Tibial nerve (tissue), 4 donors: ENCODE data around the gene UNKL. TPM values are rescaled to one million over a fixed set of nuclear protein-coding genes. Genes with fewer than 3 reads are reported as not detected.

Experiments
- DNase-seq, 2 donors: peaks; one replicate each; pipeline ENCODE4 v3.0.0-alpha.2; 2019; ENCODE audit warnings: low spot score in 2 of 2
- H3K27ac ChIP-seq, 4 donors: fragments of 200-600 bp; sonication (generic) in 3 of 4; one replicate each; pipeline ENCODE4 v1.5.1; 2017 to 2019; ENCODE audit warnings: mild to moderate bottlenecking in 1 of 4
- H3K27me3 ChIP-seq, 2 donors: fragments of 200-600 bp; sonication (generic) in 1 of 2; one replicate each; pipeline versions ENCODE4 v1.5.1 to v1.6.0; 2017 to 2019
- H3K36me3 ChIP-seq, 3 donors: fragments of 200-600 bp; sonication (generic); one replicate each; pipeline ENCODE4 v1.5.1; 2018 to 2019
- H3K4me1 ChIP-seq, 4 donors: fragments of 200-600 bp; sonication (generic) in 3 of 4; one replicate each; pipeline ENCODE4 v1.5.1; 2017 to 2019
- H3K4me3 ChIP-seq, 4 donors: fragments of 200-600 bp; sonication (generic) in 3 of 4; one replicate each; pipeline ENCODE4 v1.5.1; 2017 to 2019; ENCODE audit warnings: mild to moderate bottlenecking in 1 of 4, moderate library complexity in 1 of 4
- H3K9me3 ChIP-seq, 4 donors: fragments of 200-600 bp; sonication (generic) in 3 of 4; one replicate each; pipeline ENCODE4 v1.5.1; 2017 to 2019
- EP300 ChIP-seq, 2 donors: sonication (generic); formaldehyde crosslinking; IDR thresholded peaks; one replicate each; pipeline ENCODE4 v1.6.1; 2017; ENCODE audit warnings: antibody characterized with exemption in 2 of 2, mild to moderate bottlenecking in 1 of 2
- POLR2A ChIP-seq, 2 donors: fragments of 450-650 bp; IDR thresholded peaks; one replicate each; pipeline ENCODE4 v1.6.1; 2017; ENCODE audit warnings: antibody characterized with exemption in 2 of 2, mild to moderate bottlenecking in 2 of 2, moderate library complexity in 2 of 2
- WGBS, 2 donors: methylation state at CpG; one replicate each; pipeline ENCODE4 v1.1.5; 2018; 5-methylcytosine and 5-hydroxymethylcytosine counted together
- total RNA-seq, 4 donors: library from RNA; depleted of rRNA; stranded (reverse); fragments of >200 nt; gene quantifications; one replicate each; pipeline ENCODE4 v1.1.0, GENCODE V29; 2016
- TF ChIP-seq, protein P1 (sequence below), 5 experiments: fragments of 200-600 bp in 3 of 5; fragments of 450-650 bp in 2 of 5; sonication (generic) in 3 of 5; IDR thresholded peaks; one replicate each; pipeline ENCODE4 v1.5.1; 2016 to 2019; ENCODE audit warnings: antibody characterized with exemption in 5 of 5, mild to moderate bottlenecking in 3 of 5, moderate library complexity in 2 of 5

Gene UNKL
- total RNA-seq, 4 donors from 2014 or later = 34.3 to 70.5 (median 45.0) TPM

DNA sequence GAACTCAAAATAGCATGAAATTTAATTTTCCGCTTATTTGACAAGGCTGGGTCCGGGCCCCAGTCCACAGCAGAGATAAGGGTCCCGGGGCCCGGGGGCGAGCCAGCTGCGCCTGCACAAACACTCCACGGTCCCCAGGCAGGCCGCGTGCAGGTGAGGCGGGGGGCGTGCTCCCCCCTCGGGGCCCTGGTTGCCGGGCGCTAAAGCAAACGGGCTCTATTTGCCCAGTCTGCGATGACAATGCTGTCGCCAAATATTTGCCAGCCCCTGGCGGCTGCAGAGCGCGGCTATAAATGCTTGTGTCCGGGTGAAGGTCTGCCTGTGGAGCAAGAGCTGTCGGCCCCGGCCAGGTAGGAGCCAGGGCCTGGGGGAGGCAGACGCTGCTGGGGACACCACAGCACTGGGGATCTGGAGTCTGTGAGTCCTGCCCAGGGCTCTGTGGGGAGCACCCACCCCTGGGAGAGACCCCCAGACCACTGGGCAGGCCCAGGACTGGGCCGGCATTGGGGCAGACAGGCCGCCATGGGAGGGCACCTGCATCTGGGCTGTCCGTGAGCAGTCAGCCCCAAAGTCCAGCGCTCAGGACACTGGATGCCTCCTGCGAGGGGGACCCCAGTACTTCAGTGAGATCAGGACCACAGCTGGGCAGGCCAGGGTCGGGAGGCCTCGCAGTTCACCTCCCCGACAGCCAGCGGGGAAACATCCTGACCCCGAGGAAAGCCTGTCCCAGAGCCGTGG is 16.4 kb upstream of the UNKL start, which contains the start of gene PERCC1:
Gene PERCC1, plus strand, starts transcription at position 320 of the 738 bp plus-strand sequence. CDS start 1,516 bp downstream, outside the sequence.
- Histone ChIP-seq H3K36me3 (peaks cover 0 to 28% (median 0%) of the 10 kb centered on the region in 3 donors), H3K27me3 (peaks cover 0 to 23% of the 10 kb centered on the region in 2 donors), H3K4me1 (peaks cover 0 to 6% (median 5%) of the 10 kb centered on the region in 4 donors), H3K27ac (no peak within 1 kb of the TSS), H3K9me3 (no peaks in the 10 kb centered on the region), H3K4me3 (no peak within 1 kb of the TSS)
- DNase-seq = no peak
- WGBS, 2 donors = 45 to 49% methylated on average over 16 to 31 of the region's 35 CpGs
- TF ChIP-seq EP300 (IDR thresholded peaks at IDR 0.05) = no peak
- TF ChIP-seq, protein P1, sequence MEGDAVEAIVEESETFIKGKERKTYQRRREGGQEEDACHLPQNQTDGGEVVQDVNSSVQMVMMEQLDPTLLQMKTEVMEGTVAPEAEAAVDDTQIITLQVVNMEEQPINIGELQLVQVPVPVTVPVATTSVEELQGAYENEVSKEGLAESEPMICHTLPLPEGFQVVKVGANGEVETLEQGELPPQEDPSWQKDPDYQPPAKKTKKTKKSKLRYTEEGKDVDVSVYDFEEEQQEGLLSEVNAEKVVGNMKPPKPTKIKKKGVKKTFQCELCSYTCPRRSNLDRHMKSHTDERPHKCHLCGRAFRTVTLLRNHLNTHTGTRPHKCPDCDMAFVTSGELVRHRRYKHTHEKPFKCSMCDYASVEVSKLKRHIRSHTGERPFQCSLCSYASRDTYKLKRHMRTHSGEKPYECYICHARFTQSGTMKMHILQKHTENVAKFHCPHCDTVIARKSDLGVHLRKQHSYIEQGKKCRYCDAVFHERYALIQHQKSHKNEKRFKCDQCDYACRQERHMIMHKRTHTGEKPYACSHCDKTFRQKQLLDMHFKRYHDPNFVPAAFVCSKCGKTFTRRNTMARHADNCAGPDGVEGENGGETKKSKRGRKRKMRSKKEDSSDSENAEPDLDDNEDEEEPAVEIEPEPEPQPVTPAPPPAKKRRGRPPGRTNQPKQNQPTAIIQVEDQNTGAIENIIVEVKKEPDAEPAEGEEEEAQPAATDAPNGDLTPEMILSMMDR (IDR thresholded peaks at IDR 0.05) = no peak
- no peak for TF ChIP-seq POLR2A (IDR thresholded peaks at IDR 0.05)

DNA sequence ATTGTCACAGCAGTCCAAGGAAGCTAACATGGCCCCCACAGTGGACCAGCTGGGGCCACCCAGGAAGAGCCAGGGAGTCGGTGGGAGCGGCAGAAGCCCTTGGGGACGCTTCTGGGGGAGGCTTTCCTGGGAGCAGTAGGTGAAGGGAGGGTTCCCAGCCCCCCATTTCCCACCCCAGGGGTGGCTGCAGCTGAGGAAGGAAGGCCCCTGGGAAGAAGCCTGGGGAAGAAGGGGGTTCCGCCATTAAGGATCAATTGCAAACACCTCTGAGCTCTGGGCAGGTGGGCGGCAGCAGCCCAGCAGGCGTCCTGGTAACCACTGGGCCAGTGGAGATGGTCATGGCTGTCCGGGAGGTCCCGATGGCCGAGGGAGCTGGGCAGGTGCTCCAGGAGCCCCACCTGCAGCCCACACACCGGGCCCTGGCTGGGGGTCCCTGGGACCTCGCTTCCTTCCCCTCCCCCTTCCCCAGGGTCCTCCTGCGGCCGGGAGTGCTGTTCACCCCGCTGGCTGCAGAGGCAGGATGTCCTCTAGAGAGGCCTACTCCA is 15.8 kb upstream of the UNKL start:
- Histone ChIP-seq H3K27ac (no peak overlapping the region), H3K27me3 (peaks cover 0 to 23% of the 10 kb centered on the region in 2 donors), H3K36me3 (peaks cover 0 to 22% (median 0%) of the 10 kb centered on the region in 3 donors), H3K9me3 (no peaks in the 10 kb centered on the region), H3K4me1 (peaks cover 0 to 6% (median 5%) of the 10 kb centered on the region in 4 donors), H3K4me3 (no peak overlapping the region)
- TF ChIP-seq POLR2A (IDR thresholded peaks at IDR 0.05) (no peak), EP300 (IDR thresholded peaks at IDR 0.05) (no peak)
- TF ChIP-seq, protein P1 (IDR thresholded peaks at IDR 0.05) = no peak
- WGBS, 2 donors = 59 to 67% methylated on average over 6 to 9 of the region's 14 CpGs
- DNase-seq = no peak

DNA sequence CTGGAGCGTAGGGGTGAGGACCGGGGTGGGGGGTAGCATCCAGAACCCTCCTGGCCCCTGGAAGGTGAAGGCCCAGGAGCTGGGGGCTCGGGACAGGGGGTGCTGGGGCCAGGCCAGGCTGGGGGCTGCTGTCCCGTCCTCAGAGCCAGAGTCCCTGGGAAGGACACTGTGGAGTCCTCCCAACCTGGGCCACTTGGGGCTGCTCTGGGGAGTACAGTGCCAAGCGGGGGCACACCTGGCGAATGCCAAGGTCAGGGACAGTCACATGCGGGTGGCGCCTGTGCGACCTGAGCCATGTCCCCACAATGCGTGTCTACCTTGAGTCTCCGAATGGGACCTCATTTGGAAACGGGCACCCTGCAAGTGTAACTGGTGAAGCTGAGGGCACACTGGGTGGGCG is 15.1 kb upstream of the UNKL start:
- TF ChIP-seq POLR2A (IDR thresholded peaks at IDR 0.05) (no peak), EP300 (IDR thresholded peaks at IDR 0.05) (no peak)
- TF ChIP-seq, protein P1 (IDR thresholded peaks at IDR 0.05) = no peak

DNA sequence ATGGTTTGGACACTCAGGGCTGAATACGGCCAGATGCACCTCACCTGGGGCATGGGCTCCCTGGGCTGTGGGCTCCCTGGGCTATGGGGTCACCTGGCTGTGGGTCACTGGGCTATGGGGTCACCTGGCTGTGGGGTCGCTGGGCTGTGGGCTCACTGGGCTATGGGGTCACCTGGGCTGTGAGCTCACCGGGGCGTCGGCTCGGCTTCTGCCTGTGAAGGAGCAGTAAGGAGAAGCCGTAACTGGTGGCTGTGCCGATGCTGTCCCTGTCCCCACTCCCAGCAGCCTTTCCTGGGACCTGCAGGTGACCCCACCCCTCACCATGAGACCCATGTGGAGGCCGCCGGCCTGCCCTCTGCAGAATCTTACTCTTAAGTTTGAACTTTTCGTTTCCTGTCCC is 14.5 kb upstream of the UNKL start:
- Histone ChIP-seq H3K9me3 (no peaks in the 10 kb centered on the region), H3K36me3 (peaks cover 0 to 9% (median 0%) of the 10 kb centered on the region in 3 donors), H3K27me3 (peaks cover 0 to 23% of the 10 kb centered on the region in 2 donors), H3K4me1 (peaks cover 0 to 6% (median 5%) of the 10 kb centered on the region in 4 donors), H3K27ac (no peak overlapping the region), H3K4me3 (no peak overlapping the region)
- TF ChIP-seq, protein P1 (IDR thresholded peaks at IDR 0.05) = no peak
- TF ChIP-seq EP300 (IDR thresholded peaks at IDR 0.05) = no peak
- no peak for TF ChIP-seq POLR2A (IDR thresholded peaks at IDR 0.05)
- whole genome bisulfite sequencing, 2 donors = 57 to 85% methylated on average over 3 to 10 of the region's 11 CpGs
- DNase-seq = no peak

More for the DNA sequence above, 15.1 kb upstream of the UNKL start:
- Histone ChIP-seq H3K4me1 (peaks cover 0 to 6% (median 5%) of the 10 kb centered on the region in 4 donors), H3K27me3 (peaks cover 0 to 23% of the 10 kb centered on the region in 2 donors), H3K9me3 (no peaks in the 10 kb centered on the region), H3K27ac (no peak overlapping the region), H3K36me3 (peaks cover 0 to 15% (median 0%) of the 10 kb centered on the region in 3 donors), H3K4me3 (no peak overlapping the region)
- WGBS, 2 donors = 90 to 100% methylated on average over 6 to 12 of the region's 13 CpGs
- DNase-seq = no peak

DNA sequence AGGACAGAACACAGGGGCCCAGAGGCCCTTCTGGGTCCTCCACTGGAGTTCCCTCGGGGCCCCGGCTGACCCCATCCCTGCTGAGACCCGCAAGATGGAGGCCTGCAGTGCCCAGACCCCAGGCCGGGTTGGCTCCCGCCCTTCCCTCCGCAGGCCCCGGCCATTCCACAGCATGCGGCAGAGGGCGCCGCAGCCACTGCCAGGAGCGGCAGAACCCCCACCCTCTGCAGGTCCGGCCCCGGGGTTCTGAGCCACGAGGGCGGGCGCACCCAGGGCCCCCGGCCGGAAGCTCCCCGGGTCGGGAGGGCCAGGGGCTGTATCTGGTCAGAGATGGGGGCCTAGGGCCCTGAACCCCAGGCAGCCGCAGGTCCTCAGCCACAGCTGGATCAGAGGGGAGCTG is 14.0 kb upstream of the UNKL start:
- Histone ChIP-seq H3K9me3 (no peaks in the 10 kb centered on the region), H3K4me3 (peak overlapping the region in 1 of 4 donors; percentile 15), H3K27me3 (peaks cover 0 to 23% of the 10 kb centered on the region in 2 donors), H3K27ac (no peak overlapping the region), H3K4me1 (peaks cover 0 to 6% (median 5%) of the 10 kb centered on the region in 4 donors), H3K36me3 (peaks cover 0 to 6% (median 0%) of the 10 kb centered on the region in 3 donors)
- 20 to 36% methylated on average over 1 to 9 of the region's 21 CpGs for WGBS, 2 donors
- TF ChIP-seq EP300 (IDR thresholded peaks at IDR 0.05) (no peak), POLR2A (IDR thresholded peaks at IDR 0.05) (no peak)
- TF ChIP-seq, protein P1 (IDR thresholded peaks at IDR 0.05) = peak in 4 of 5 experiments; percentile 7 to 32 (median 19)
- DNase-seq = no peak
